Adrenal gland (tissue), 5 donors: Measurements from ENCODE around the gene RASAL1.

Source experiments
- CTCF ChIP-seq, 6 experiments: fragments of 450-650 bp in 4 of 6; fragments of 200-600 bp in 2 of 6; sonication (generic) in 1 of 6; IDR thresholded peaks; 1 replicate in 5 of 6; 2 replicates in 1 of 6; pipeline versions ENCODE4 v1.5.1 to v1.8.0; 2016 to 2021; ENCODE audit warnings: antibody characterized with exemption in 6 of 6, mild to moderate bottlenecking in 2 of 6, moderate library complexity in 1 of 6
- POLR2A ChIP-seq, 2 donors: fragments of 450-650 bp; IDR thresholded peaks; one replicate each; pipeline ENCODE4 v1.6.1; 2017; ENCODE audit warnings: antibody characterized with exemption in 2 of 2, mild to moderate bottlenecking in 2 of 2, moderate library complexity in 1 of 2
- donor health status: DM: no; HTN: no; CAD: no.

GRCh38 chr12:113073586-113073985, 62.0 kb downstream of the RASAL1 start:
- TF ChIP-seq CTCF (IDR thresholded peaks at IDR 0.05) (no peak), POLR2A (IDR thresholded peaks at IDR 0.05) (no peak)
